HepG2 (cell line): Measurements from ENCODE around the gene SLC25A48. TPM values are rescaled to one million over a fixed set of nuclear protein-coding genes. Genes with fewer than 3 reads are reported as not detected.

Source experiments
- ATAC-seq: fragments of 200-7000 bp; cut with Tn5 transposase; 3 replicates; pipeline ENCODE4 v1.9.1; 2020; ENCODE audit warnings: mild to moderate bottlenecking, moderate library complexity
- BruUV-seq: library from RNA; stranded (reverse); fragments of 400-500 nt; replicated peaks from 2 replicates; lab custom pipeline; 2021; lab: Mats Ljungman, UMichigan
- CTCF ChIA-PET: fragments of 300-600 bp; formaldehyde crosslinking; extraction: SDS; loops from one replicate; lab custom pipeline; 2021; ENCODE audit warnings: low total read pairs, inconsistent platforms, low intra/inter-chr PET ratio; lab: Yijun Ruan, JAX
- POLR2A ChIA-PET: fragments of 350-600 bp; sonication (Branson Sonifier 250); formaldehyde crosslinking; loops from one replicate; lab custom pipeline; 2020; ENCODE audit warnings: antibody characterized with exemption, inconsistent platforms; lab: Yijun Ruan, JAX
- DNase-seq: peaks from one replicate; pipeline ENCODE4 v3.0.0-alpha.2; 2015; ENCODE audit warnings: low spot score
- FAIRE-seq: peaks from 3 replicates; lab custom pipeline; 2011; peaks lifted over from hg19 to GRCh38; lab: Jason Lieb, UNC
- H2AFZ ChIP-seq: one replicate; pipeline ENCODE4 v1.6.1; 2011; ENCODE audit warnings: low read length, inconsistent platforms
- H3K27ac ChIP-seq: fragments of 300-600 bp; 3 replicates; pipeline ENCODE4 v1.8.0; 2011; ENCODE audit warnings: mixed run types, mild to moderate bottlenecking, mixed read lengths, low read length, inconsistent platforms; ENCODE audit not compliant: insufficient read depth; ENCODE audit errors: extremely low read length
- H3K27me3 ChIP-seq, 2 experiments: fragments of 200-600 bp in 1 of 2; 2 replicates in 1 of 2; 3 replicates in 1 of 2; pipeline versions ENCODE4 v1.6.0 to v1.8.0; 2011; ENCODE audit warnings: low read length in 2 of 2, mild to moderate bottlenecking in 2 of 2, moderate library complexity in 2 of 2, inconsistent platforms in 1 of 2; ENCODE audit not compliant: insufficient read depth in 2 of 2, control insufficient read depth in 1 of 2
- H3K36me3 ChIP-seq, 2 experiments: fragments of 200-600 bp in 1 of 2; replicated peaks in 1 of 2; 2 replicates in 1 of 2; 3 replicates in 1 of 2; pipeline versions ENCODE4 v1.5.1 to v1.8.0; 2011; ENCODE audit warnings: low read length in 2 of 2, inconsistent platforms in 1 of 2; ENCODE audit not compliant: insufficient read depth in 2 of 2, control insufficient read depth in 1 of 2
- H3K4me1 ChIP-seq: 2 replicates; pipeline ENCODE4 v1.5.1; 2012; ENCODE audit warnings: low read length, inconsistent platforms; ENCODE audit not compliant: insufficient read depth
- H3K4me2 ChIP-seq: 2 replicates; pipeline ENCODE4 v1.6.0; 2011; ENCODE audit warnings: low read depth, low read length, inconsistent platforms
- H3K4me3 ChIP-seq, 3 experiments: fragments of 200-600 bp in 1 of 3; sonication (generic), shearing (Covaris generic) in 1 of 3; replicated peaks in 1 of 3; 2 replicates each; pipeline ENCODE4 v1.5.1; 2011 to 2016; ENCODE audit warnings: low read length in 3 of 3, inconsistent platforms in 2 of 3, low read depth in 2 of 3, mild to moderate bottlenecking in 2 of 3, control low read depth in 1 of 3, mixed read lengths in 1 of 3; ENCODE audit not compliant: insufficient read depth in 1 of 3
- H3K79me2 ChIP-seq: one replicate; pipeline ENCODE4 v1.6.1; 2011; ENCODE audit warnings: low read length, inconsistent platforms; ENCODE audit not compliant: insufficient read depth
- H3K9ac ChIP-seq: 2 replicates; pipeline ENCODE4 v1.6.0; 2011; ENCODE audit warnings: mild to moderate bottlenecking, low read depth, low read length, inconsistent platforms; ENCODE audit not compliant: insufficient read depth
- H3K9me3 ChIP-seq: 2 replicates; pipeline ENCODE4 v1.5.1; 2012; ENCODE audit warnings: mild to moderate bottlenecking, low read length
- H4K20me1 ChIP-seq: 2 replicates; pipeline ENCODE4 v1.6.0; 2011; ENCODE audit warnings: inconsistent platforms, mild to moderate bottlenecking, low read length, moderate library complexity; ENCODE audit not compliant: insufficient read depth
- CAMTA2 ChIP-seq: sonication (generic); formaldehyde crosslinking; IDR thresholded peaks from 2 replicates; pipeline ENCODE4 v1.4.0; 2020; ENCODE audit warnings: mild to moderate bottlenecking, missing genetic modification reagents, borderline replicate concordance
- CBFB ChIP-seq: sonication (generic); formaldehyde crosslinking; IDR thresholded peaks from 2 replicates; pipeline ENCODE4 v1.4.0; 2020; ENCODE audit warnings: missing genetic modification reagents
- GTF2F1 ChIP-seq: fragments of 150-350 bp; IDR thresholded peaks from 2 replicates; pipeline ENCODE4 v1.6.1; 2014; ENCODE audit warnings: low read length
- HCFC1 ChIP-seq: fragments of 150-350 bp; IDR thresholded peaks from 2 replicates; pipeline ENCODE4 v1.6.1; 2014; ENCODE audit warnings: low read depth, low read length
- MEIS2 ChIP-seq: sonication (generic); formaldehyde crosslinking; IDR thresholded peaks from 2 replicates; pipeline ENCODE4 v1.9.0; 2021; ENCODE audit warnings: mild to moderate bottlenecking, missing genetic modification reagents
- MIXL1 ChIP-seq: IDR thresholded peaks from 2 replicates; pipeline ENCODE4 v1.6.1; 2016
- PITX1 ChIP-seq: sonication (generic); formaldehyde crosslinking; IDR thresholded peaks from 2 replicates; pipeline ENCODE4 v1.5.1; 2020; ENCODE audit warnings: mild to moderate bottlenecking, missing genetic modification reagents
- RARG ChIP-seq: sonication (generic); formaldehyde crosslinking; IDR thresholded peaks from 2 replicates; pipeline ENCODE4 v1.4.0; 2020; ENCODE audit warnings: low read depth, mild to moderate bottlenecking, missing genetic modification reagents
- RFX1 ChIP-seq: fragments of 450-650 bp; IDR thresholded peaks from 2 replicates; pipeline ENCODE4 v1.6.1; 2017
- SNAPC2 ChIP-seq: sonication (generic); formaldehyde crosslinking; IDR thresholded peaks from 2 replicates; pipeline ENCODE4 v1.8.1; 2022; ENCODE audit warnings: mild to moderate bottlenecking, missing genetic modification reagents
- TAF1 ChIP-seq: sonication (generic); formaldehyde crosslinking; IDR thresholded peaks from 2 replicates; pipeline ENCODE4 v1.4.0; 2020; ENCODE audit warnings: missing genetic modification reagents
- ZFP36 ChIP-seq: fragments of 150-350 bp; IDR thresholded peaks from 2 replicates; pipeline ENCODE4 v1.6.1; 2018; ENCODE audit warnings: borderline replicate concordance, low read length, low read depth; ENCODE audit not compliant: partially characterized antibody
- ZNF282 ChIP-seq: fragments of 450-650 bp; IDR thresholded peaks from 2 replicates; pipeline ENCODE4 v1.6.1; 2018; ENCODE audit not compliant: partially characterized antibody
- ZNF616 ChIP-seq: sonication (generic); formaldehyde crosslinking; IDR thresholded peaks from 2 replicates; pipeline ENCODE4 v1.5.0; 2020; ENCODE audit warnings: low read depth, mild to moderate bottlenecking, missing genetic modification reagents
- WGBS: methylation state at CpG from one replicate; pipeline ENCODE4 v1.1.6; 2017; ENCODE audit warnings: low lambda C conversion rate; 5-methylcytosine and 5-hydroxymethylcytosine counted together
- in situ Hi-C: cut with HindIII; loops from 2 replicates; pipeline ENCODE4 v1.10.0; 2017; ENCODE audit warnings: low pct_unique_long_range_greater_than_20kb; ENCODE audit not compliant: extremely low pct_ligation_motif_present
- intact Hi-C: fragments of 100-400 bp; cut with micrococcal nuclease; formaldehyde crosslinking; loops from one replicate; pipeline ENCODE4 v1.10.0; 2022; ENCODE audit not compliant: unreplicated experiment
- polyA plus RNA-seq, 8 experiments: library from polyadenylated mRNA; depleted of rRNA in 3 of 8; stranded (reverse) in 7 of 8; unstranded in 1 of 8; fragments of >200 nt; fragmentation: Illumina TruSeq in 4 of 8; extraction: Trizol in 4 of 8; gene quantifications; 2 replicates each; pipeline versions ENCODE4 v1.2.1 to v1.2.3, GENCODE V29; 2011 to 2016; ENCODE audit warnings: low read depth in 4 of 8, missing spikeins in 1 of 8, mixed read lengths in 1 of 8; ENCODE audit not compliant: insufficient read depth in 1 of 8
- total RNA-seq, 5 experiments: library from RNA; depleted of rRNA; stranded (reverse); fragments of >200 nt; fragmentation: Illumina TruSeq; extraction: Trizol; gene quantifications; 2 replicates each; pipeline ENCODE4 v1.2.3, GENCODE V29; 2016; ENCODE audit warnings: low read depth in 1 of 5
- TF ChIP-seq, protein P1 (sequence below): sonication (generic); formaldehyde crosslinking; IDR thresholded peaks from 2 replicates; pipeline ENCODE4 v1.4.0; 2020; ENCODE audit warnings: missing genetic modification reagents
- TF ChIP-seq, protein P2 (sequence below): sonication (generic); formaldehyde crosslinking; IDR thresholded peaks from 2 replicates; pipeline ENCODE4 v1.4.0; 2020; ENCODE audit warnings: missing genetic modification reagents, mild to moderate bottlenecking, borderline replicate concordance
- TF ChIP-seq, protein P3 (sequence below): sonication (generic); formaldehyde crosslinking; IDR thresholded peaks from 2 replicates; pipeline ENCODE4 v1.8.1; 2023; ENCODE audit warnings: mild to moderate bottlenecking, missing genetic modification reagents

SLC25A48 gene
- total and polyA plus RNA-seq, 2 of the 13 experiments (the other 11 are each of a cell fraction or from before 2014, with no cell fraction given) = 0.17 to 4.5 TPM

DNA sequence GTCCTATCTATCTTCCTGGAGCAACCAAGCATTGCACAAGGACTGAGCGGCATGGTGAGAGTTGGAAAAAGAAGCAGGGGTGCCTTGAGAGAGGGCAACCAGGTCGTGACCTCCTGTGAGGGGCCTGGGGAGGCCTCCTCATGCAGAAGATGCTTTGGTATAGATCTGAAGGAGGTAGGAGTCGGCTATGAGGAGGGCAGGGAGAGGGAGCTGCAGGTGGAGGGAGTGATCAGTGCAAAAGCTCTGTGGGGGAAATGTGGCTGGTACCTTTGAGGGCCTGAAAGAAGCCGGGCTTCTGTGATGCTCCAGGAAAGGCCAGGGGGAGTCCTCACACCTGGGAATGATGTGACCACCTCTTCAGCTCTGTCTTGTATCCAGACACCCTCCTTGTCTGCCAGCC lies 3.6 kb upstream of the SLC25A48 start:
- no peak for DNase-seq
- CTCF ChIA-PET = no interaction called here
- no TSS peak for BruUV-seq
- H3K9ac ChIP-seq = no peak overlapping the region
- H3K9me3 ChIP-seq = no peaks in the 10 kb centered on the region
- no peaks in the 10 kb centered on the region for H3K36me3 ChIP-seq
- 4% methylated on average over 4 of the region's 4 CpGs for WGBS
- no peaks in the 10 kb centered on the region for H4K20me1 ChIP-seq
- POLR2A ChIA-PET = no interaction called here
- no peaks in the 10 kb centered on the region for H3K79me2 ChIP-seq
- intact Hi-C loops = loop anchor here (2.0 to 5.0 kb wide), 2 partner anchors 51 to 270 kb away; no protein-coding TSS in a partner anchor
- in situ Hi-C loops = loop anchor here (5.0 kb wide), 2 partner anchors 269 to 374 kb away; no protein-coding TSS in a partner anchor
- no peak overlapping the region for H3K4me3 ChIP-seq
- H3K27ac ChIP-seq = no peak overlapping the region
- H3K4me2 ChIP-seq = no peak overlapping the region
- FAIRE-seq = no peak
- TF ChIP-seq, protein P1, sequence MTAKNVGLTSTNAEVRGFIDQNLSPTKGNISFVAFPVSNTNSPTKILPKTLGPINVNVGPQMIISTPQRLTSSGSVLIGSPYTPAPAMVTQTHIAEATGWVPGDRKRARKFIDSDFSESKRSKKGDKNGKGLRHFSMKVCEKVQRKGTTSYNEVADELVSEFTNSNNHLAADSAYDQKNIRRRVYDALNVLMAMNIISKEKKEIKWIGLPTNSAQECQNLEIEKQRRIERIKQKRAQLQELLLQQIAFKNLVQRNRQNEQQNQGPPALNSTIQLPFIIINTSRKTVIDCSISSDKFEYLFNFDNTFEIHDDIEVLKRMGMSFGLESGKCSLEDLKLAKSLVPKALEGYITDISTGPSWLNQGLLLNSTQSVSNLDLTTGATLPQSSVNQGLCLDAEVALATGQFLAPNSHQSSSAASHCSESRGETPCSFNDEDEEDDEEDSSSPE (CRISPR knock-in tag) = no peak
- TF ChIP-seq CBFB (CRISPR knock-in tag) (no peak), TAF1 (CRISPR knock-in tag) (no peak), MIXL1 (CRISPR knock-in tag) (no peak), ZFP36 (no peak), CAMTA2 (CRISPR knock-in tag) (no peak), SNAPC2 (CRISPR knock-in tag) (no peak), MEIS2 (CRISPR knock-in tag) (no peak), RFX1 (no peak), RARG (no peak), ZNF282 (no peak), HCFC1 (no peak), ZNF616 (CRISPR knock-in tag) (no peak), GTF2F1 (no peak), PITX1 (no peak)
- TF ChIP-seq, protein P2, sequence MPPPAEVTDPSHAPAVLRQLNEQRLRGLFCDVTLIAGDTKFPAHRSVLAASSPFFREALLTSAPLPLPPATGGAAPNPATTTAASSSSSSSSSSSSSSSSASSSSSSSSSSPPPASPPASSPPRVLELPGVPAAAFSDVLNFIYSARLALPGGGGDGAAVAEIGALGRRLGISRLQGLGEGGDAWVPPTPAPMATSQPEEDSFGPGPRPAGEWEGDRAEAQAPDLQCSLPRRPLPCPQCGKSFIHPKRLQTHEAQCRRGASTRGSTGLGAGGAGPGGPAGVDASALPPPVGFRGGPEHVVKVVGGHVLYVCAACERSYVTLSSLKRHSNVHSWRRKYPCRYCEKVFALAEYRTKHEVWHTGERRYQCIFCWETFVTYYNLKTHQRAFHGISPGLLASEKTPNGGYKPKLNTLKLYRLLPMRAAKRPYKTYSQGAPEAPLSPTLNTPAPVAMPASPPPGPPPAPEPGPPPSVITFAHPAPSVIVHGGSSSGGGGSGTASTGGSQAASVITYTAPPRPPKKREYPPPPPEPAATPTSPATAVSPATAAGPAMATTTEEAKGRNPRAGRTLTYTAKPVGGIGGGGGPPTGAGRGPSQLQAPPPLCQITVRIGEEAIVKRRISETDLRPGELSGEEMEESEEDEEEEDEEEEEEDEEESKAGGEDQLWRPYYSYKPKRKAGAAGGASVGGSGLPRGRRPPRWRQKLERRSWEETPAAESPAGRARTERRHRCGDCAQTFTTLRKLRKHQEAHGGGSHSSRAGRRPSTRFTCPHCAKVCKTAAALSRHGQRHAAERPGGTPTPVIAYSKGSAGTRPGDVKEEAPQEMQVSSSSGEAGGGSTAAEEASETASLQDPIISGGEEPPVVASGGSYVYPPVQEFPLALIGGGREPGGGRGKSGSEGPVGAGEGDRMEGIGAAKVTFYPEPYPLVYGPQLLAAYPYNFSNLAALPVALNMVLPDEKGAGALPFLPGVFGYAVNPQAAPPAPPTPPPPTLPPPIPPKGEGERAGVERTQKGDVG (CRISPR knock-in tag) = no peak
- TF ChIP-seq, protein P3, sequence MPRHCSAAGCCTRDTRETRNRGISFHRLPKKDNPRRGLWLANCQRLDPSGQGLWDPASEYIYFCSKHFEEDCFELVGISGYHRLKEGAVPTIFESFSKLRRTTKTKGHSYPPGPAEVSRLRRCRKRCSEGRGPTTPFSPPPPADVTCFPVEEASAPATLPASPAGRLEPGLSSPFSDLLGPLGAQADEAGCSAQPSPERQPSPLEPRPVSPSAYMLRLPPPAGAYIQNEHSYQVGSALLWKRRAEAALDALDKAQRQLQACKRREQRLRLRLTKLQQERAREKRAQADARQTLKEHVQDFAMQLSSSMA (CRISPR knock-in tag) = no peak
- TF ChIP-seq, all 625 proteins: peak for 0
- Histone ChIP-seq H2AFZ (no peak overlapping the region), H3K4me1 (peaks cover 7% of the 10 kb centered on the region; the same call in 1 of the 2 replicates), H3K27me3 (peaks cover 1 to 78% of the 10 kb centered on the region in 2 experiments; a peak in 4 of 5 replicates)
- ATAC-seq = no peak
